HG02981 (cell line): Measurements from ENCODE around the gene MTA3.

ENCODE experiments used
- ATAC-seq: cut with Tn5 transposase; IDR thresholded peaks from one replicate; pipeline ENCODE4 v1.9.1; 2021; ENCODE audit warnings: mild to moderate bottlenecking, moderate library complexity; ENCODE audit not compliant: unreplicated experiment

The MTA3 gene

GRCh38 chr2:42658306-42658705 is 89.9 kb downstream of the MTA3 start:
- ATAC-seq = no peak

- no peak for ATAC-seq
Measured at GRCh38 chr2:42659609-42660008, 91.2 kb downstream of the MTA3 start.

GRCh38 chr2:42663106-42663780 is 94.8 kb downstream of the MTA3 start:
- ATAC-seq = peak; percentile 71

GRCh38 chr2:42663828-42664227 is 95.4 kb downstream of the MTA3 start:
- ATAC-seq = peak; percentile 74

GRCh38 chr2:42673989-42674579 is 105.7 kb downstream of the MTA3 start:
- ATAC-seq = no peak

- ATAC-seq = no peak
Measured at GRCh38 chr2:42675815-42676214, 107.4 kb downstream of the MTA3 start.

GRCh38 chr2:42685303-42685702 is 116.9 kb downstream of the MTA3 start:
- ATAC-seq = no peak

GRCh38 chr2:42693013-42693615 is 124.7 kb downstream of the MTA3 start:
- no peak for ATAC-seq

GRCh38 chr2:42693688-42694479 is 125.5 kb downstream of the MTA3 start:
- ATAC-seq = no peak

GRCh38 chr2:42696987-42697386 is 128.6 kb downstream of the MTA3 start:
- no peak for ATAC-seq

- no peak for ATAC-seq
Measured at GRCh38 chr2:42698940-42699339, 130.5 kb downstream of the MTA3 start.

GRCh38 chr2:42706836-42707235 is 138.4 kb downstream of the MTA3 start:
- no peak for ATAC-seq

GRCh38 chr2:42708179-42708578 is 139.7 kb downstream of the MTA3 start:
- no peak for ATAC-seq

GRCh38 chr2:42711896-42712295 is 143.5 kb downstream of the MTA3 start:
- no peak for ATAC-seq

GRCh38 chr2:42712934-42713333 is 144.5 kb downstream of the MTA3 start:
- no peak for ATAC-seq

GRCh38 chr2:42713920-42714319 is 145.5 kb downstream of the MTA3 start:
- ATAC-seq = no peak

- ATAC-seq = no peak
Measured at GRCh38 chr2:42714686-42715085, 146.3 kb downstream of the MTA3 start.

GRCh38 chr2:42721898-42722297 is 153.5 kb downstream of the MTA3 start:
- ATAC-seq = no peak

GRCh38 chr2:42722320-42723190 is 154.1 kb downstream of the MTA3 start:
- peak; percentile 97 for ATAC-seq

- ATAC-seq = no peak
Measured at GRCh38 chr2:42723465-42723864, 155.0 kb downstream of the MTA3 start.

GRCh38 chr2:42724886-42725285 is 156.5 kb downstream of the MTA3 start:
- no peak for ATAC-seq
